CD4-positive, alpha-beta T cell treated with Interleukin-21 for 1 hour (primary cell): ENCODE data around the gene KCNH6.

ENCODE experiments used
- DNase-seq: peaks from one replicate; pipeline ENCODE4 v3.0.0-alpha.2; 2020

Gene KCNH6

DNA sequence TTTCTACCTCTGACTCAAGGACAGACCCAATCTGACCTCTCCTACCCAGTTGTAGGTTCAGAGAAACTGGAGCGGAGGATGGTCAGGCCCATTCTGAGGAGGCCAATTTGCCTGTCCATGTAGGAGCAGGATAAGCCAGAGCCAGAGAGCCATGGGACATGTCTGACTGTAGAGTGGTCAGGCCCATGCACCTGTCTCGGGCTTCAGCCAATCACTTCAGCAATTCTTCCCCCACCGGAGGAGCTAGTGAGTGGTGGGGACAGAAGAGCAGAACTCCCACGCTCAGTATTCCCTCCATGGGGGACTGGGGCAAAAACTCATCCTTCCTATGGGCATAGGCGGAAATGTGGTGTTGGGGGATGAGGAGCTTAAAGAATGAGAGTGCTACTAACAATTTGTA, 41.4 kb downstream of the KCNH6 start:
- no peak for DNase-seq

DNA sequence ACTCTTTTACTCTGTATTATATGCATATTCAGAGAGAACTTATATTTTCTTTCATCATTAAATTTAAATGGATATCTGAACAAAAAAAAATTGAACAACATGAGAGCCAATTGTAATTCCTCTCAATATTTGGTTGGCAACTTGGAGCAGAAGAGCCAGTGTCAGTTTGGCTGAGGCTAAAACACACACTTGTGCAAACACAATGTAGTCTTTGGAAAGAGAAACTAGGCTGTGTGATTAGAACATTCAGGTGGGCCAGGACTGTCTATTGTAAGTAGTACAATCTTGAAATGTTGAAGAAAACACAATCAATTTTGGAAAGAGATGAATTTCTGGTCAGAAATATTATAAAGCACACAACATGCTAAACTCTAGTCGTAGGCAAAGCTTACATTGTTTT, 44.1 kb downstream of the KCNH6 start:
- DNase-seq = no peak

DNA sequence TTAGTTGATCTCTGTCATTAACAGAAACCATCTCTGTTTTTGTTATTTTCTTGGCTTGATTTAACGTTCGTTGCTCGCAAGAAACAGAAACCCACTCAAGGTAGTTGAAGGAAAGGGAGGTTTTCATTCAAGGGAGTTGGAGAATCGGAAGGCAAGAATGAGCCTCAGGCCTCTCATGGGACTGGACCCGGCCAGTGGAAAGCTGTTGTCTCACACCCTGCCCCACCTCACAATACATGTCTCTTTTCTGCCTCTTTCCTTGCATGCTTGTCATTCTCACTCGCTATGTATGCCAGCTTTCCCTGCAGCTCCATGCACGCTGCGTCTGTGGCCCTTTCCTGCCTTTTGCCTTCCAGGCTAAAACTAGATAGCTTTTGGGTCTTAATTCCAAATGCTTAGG, 45.4 kb downstream of the KCNH6 start:
- no peak for DNase-seq

DNA sequence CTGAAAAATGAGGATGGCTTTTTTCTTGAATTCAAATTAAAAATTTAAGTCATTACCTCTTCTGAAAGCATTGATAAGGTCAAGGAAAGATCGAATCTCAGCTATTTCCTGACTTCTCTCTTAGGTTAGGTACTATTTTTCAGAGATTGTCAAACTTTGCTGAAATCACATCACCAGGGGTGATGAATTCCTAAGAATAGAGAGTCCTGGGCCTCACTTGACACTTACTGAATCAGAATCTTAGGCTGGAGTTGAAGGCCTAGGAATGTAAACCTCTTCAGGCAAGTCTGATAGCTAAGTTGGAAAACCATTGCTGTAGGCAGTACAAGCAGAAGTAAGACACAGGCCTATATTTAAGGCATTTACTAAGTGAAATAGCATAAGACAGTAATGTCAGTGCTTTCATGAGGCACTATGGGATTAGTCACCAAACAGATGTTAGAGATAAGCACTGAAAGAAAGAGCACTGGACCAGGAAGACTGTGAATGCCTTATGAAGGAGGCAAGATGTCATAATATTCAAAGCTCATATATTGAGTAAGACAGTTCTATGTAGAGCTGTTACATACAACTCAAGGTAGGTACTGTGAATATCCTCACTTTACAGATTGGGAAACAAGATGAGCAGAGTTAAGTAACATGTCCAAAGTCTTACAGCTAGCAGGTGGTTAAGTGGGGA, 48.6 kb downstream of the KCNH6 start:
- no peak for DNase-seq

DNA sequence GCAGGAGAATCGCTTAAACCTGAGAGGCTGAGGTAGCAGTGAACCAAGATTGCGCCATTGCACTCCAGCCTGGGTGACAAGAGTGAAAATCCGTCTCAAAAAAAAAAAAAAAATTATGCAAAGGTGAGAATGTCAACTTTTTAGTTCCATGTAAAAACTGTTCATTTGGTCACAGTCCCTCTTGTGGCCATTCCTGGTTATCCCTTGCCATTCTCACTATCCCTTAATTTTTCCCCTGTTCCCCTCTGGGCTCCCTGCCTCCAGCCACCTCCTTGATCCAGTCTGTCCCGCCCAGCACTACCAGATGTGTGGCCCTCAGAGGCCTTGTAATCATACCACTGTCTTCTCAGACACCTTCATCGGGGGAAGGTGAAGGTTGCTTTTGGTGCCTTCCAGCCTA, 50.5 kb downstream of the KCNH6 start:
- no peak for DNase-seq

DNA sequence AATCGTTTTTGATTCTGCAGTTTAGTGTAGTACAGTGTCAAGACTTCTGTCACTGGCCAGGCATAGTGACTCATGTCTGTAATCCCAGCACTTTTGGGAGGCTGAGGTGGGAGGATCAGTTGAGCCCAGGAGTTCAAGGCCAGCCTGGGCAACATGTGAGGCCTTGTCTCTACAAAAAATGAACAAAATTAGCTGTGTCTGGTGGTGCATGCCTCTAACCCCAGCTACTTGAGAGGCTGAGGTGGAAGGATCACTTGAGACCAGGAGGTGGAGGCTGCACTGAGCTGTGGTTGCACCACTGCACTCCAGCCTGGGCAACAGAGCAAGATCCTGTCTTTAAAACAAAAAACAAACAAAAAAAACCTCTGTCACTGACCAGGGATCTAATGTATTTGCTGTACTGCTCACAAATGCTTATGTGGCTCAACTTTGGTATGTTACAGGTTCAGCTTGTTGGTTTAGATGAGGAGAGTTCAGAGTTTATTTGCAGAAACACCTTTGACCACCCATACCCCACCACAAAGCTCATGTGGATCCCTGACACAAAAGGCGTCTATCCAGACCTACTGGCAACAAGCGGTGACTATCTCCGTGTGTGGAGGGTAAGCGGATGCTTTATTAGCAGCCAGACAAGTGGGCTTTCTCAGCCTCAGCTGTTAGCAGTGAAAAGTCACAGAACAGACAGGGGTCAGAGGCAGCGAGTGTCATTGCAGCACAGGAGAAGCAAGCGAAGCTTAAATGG, 55.0 kb downstream of the KCNH6 start:
- DNase-seq = no peak

DNA sequence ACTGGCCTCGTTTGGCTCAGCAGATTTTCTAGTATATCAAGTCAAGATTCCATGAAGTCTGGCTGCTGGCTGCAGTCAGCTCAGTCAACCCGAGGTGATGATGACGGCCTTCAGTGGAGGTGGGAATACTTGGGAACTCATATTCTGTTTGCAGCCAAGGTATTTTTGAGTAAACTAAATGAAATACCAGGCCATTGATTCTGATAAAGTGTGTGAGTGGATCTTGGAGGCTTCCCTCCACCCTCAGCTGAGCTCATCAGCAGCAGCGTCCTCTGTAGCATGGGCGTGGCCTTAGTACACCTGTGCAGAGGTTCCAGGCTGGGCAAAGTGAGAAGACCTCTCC, 55.6 kb downstream of the KCNH6 start:
- DNase-seq = no peak

DNA sequence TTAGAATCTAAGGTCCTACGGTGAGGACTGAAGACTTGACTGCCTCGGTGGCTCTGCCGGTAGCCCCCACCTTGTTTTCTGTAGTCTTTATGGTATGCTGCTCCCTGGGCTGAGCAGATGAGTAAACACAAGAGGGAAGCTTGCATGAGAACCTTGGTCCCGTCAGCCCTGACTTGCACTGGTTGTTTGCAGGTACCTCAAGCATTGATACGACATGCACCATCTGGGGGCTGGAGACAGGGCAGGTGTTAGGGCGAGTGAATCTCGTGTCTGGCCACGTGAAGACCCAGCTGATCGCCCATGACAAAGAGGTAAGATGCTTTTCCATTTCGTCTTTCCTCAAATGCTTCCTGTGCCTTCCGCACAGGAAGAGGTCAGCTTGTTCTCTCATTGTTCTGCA, 56.5 kb downstream of the KCNH6 start:
- DNase-seq = no peak

DNA sequence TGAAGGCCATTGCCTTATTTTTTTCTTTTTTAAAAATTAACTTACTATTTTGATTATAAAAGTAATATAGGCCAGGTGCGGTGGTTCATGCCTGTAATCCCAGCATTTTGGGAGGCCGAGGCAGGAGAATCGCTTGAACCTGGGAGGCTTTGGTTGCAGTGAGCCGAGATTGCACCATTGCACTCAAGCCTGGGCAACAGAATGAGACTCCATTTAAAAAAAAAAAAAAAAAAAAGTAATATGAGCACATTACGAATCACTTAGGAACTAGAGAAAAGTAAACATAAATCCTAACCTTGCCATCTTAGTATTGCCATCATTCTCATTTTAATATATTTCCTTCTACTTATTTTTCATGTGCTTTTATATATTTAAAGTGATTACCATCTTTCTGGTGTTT, 64.6 kb downstream of the KCNH6 start:
- no peak for DNase-seq

DNA sequence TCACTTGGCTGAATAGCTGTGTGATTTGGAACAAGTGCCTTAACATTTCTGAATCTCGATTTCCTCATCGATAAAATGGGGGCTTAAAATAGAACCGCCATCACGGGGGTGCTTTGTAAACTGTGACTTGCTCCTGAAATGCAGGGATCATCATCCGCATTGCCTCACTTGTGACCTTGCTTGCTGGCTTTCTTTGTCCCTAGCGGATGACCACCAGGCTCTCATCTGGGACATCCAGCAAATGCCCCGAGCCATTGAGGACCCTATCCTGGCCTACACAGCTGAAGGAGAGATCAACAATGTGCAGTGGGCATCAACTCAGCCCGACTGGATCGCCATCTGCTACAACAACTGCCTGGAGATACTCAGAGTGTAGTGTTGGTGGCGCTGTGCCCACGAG, 65.6 kb downstream of the KCNH6 start:
- no peak for DNase-seq

DNA sequence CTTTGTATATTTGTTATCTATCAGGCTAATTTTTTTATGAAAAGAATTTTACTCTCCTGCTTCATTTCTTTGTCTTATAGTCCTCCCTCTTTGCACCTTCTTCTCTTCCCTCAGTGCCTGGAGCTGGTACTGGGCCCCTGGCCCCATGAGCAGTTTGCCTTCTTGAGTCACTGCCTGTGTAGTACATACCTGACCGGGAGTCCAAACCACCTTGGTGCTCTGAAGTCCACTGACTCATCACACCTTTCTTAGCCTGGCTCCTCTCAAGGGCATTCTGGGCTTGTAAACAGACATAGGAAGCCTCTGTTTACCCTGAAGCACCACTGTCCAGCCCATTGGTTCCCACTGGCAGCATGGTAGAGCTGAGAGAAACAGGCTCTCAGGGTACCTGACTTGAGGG, 66.5 kb downstream of the KCNH6 start:
- no peak for DNase-seq

DNA sequence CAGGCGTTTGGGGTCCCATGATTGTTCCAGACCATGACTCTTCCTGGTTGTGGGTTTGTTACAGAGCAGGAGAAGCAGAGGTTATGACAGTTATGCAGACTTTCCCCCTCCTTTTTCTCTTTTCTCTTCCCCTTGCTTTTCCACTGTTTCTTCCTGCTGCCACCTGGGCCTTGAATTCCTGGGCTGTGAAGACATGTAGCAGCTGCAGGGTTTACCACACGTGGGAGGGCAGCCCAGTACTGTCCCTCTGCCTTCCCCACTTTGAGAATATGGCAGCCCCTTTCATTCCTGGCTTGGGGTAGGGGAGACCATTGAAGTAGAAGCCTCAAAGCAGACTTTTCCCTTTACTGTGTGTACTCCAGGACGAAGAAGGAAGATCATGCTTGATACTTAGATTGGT, 69.6 kb downstream of the KCNH6 start:
- DNase-seq = no peak

DNA sequence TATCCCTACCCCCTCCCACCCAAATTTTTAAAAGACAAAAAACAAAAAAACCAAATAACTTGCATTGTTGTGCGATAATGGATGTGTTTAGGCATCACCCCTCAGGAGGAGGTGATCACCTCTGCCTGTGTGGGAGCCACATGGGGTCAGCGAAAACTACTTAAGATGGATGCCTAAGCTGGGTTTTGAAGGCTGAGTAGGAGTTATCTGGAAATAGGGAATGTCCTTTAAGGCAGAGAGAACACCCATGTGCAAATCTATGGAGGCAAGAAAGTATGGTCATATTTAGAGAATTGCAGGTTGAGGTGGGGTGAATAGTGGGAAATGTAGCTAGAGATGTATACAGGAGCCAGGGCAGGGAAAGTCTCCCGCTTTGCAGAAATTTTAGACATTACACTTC, 72.0 kb downstream of the KCNH6 start:
- DNase-seq = no peak
